HFFc6 (cell line): ENCODE measurements around the gene KIAA1217. TPM values are rescaled to one million over a fixed set of nuclear protein-coding genes. Genes with fewer than 3 reads are reported as not detected.
A peak's percentile ranks its signal among the peaks of the same experiment; 100 is the strongest.

Experiments
- DNase-seq: peaks from one replicate; pipeline ENCODE4 v3.0.0-alpha.2; 2018
- H3K27ac Mint-ChIP-seq: 2 replicates; pipeline ENCODE4 v1.8.0; 2020; ENCODE audit warnings: mild to moderate bottlenecking, mixed read lengths
- H3K27me3 Mint-ChIP-seq: 2 replicates; pipeline ENCODE4 v1.8.0; 2021; ENCODE audit warnings: mild to moderate bottlenecking, moderate library complexity, mixed read lengths; ENCODE audit not compliant: insufficient read depth
- H3K36me3 Mint-ChIP-seq: 2 replicates; pipeline ENCODE4 v1.8.0; 2021; ENCODE audit warnings: low read depth, mixed read lengths
- H3K4me1 Mint-ChIP-seq: 2 replicates; pipeline ENCODE4 v1.8.0; 2020; ENCODE audit warnings: low read depth, mixed read lengths
- H3K4me3 Mint-ChIP-seq: 2 replicates; pipeline ENCODE4 v1.8.0; 2020; ENCODE audit warnings: mild to moderate bottlenecking, moderate library complexity, mixed read lengths
- H3K9me3 Mint-ChIP-seq: 2 replicates; pipeline ENCODE4 v1.8.0; 2020; ENCODE audit warnings: mild to moderate bottlenecking, mixed read lengths
- total RNA-seq, 6 experiments: library from RNA; stranded (reverse); fragmentation: NEBNext Ultra II Directional; extraction: Animal tissue kit (Norgen Biotek cat#: 25700); gene quantifications; 2 replicates in 1 of 6; 3 replicates in 5 of 6; pipeline ENCODE4 v1.2.3, GENCODE V29; 2021
- TF ChIP-seq, protein P1 (sequence below): fragments of 200-600 bp; sonication (generic); IDR thresholded peaks from 2 replicates; pipeline ENCODE4 v1.5.0; 2021; ENCODE audit warnings: antibody characterized with exemption, mild to moderate bottlenecking

Gene KIAA1217
- total RNA-seq, 6 experiments from 2014 or later: 1.3 to 2.1 (median 2.0) TPM

- DNase-seq: no peak
- Mint-ChIP-seq H3K4me1 (no peaks in the 10 kb centered on the region), H3K27me3 (peaks cover 3% of the 10 kb centered on the region; the same call in 1 of the 2 replicates), H3K27ac (no peak overlapping the region), H3K36me3 (no peaks in the 10 kb centered on the region), H3K9me3 (no peaks in the 10 kb centered on the region), H3K4me3 (no peak overlapping the region)
- TF ChIP-seq, protein P1, sequence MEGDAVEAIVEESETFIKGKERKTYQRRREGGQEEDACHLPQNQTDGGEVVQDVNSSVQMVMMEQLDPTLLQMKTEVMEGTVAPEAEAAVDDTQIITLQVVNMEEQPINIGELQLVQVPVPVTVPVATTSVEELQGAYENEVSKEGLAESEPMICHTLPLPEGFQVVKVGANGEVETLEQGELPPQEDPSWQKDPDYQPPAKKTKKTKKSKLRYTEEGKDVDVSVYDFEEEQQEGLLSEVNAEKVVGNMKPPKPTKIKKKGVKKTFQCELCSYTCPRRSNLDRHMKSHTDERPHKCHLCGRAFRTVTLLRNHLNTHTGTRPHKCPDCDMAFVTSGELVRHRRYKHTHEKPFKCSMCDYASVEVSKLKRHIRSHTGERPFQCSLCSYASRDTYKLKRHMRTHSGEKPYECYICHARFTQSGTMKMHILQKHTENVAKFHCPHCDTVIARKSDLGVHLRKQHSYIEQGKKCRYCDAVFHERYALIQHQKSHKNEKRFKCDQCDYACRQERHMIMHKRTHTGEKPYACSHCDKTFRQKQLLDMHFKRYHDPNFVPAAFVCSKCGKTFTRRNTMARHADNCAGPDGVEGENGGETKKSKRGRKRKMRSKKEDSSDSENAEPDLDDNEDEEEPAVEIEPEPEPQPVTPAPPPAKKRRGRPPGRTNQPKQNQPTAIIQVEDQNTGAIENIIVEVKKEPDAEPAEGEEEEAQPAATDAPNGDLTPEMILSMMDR: no peak
Observed at GRCh38 chr10:24501056-24501711, 292.2 kb downstream of the KIAA1217 start.

GRCh38 chr10:24502006-24502405, 293.1 kb downstream of the KIAA1217 start:
- peaks cover 9% of the 10 kb centered on the region for H3K27me3 Mint-ChIP-seq
- no peaks in the 10 kb centered on the region for H3K4me1 Mint-ChIP-seq
- H3K4me3 Mint-ChIP-seq: no peak overlapping the region
- H3K27ac Mint-ChIP-seq: no peak overlapping the region
- no peak for DNase-seq
- H3K36me3 Mint-ChIP-seq: no peaks in the 10 kb centered on the region
- no peaks in the 10 kb centered on the region for H3K9me3 Mint-ChIP-seq
- TF ChIP-seq, protein P1: no peak

DNA sequence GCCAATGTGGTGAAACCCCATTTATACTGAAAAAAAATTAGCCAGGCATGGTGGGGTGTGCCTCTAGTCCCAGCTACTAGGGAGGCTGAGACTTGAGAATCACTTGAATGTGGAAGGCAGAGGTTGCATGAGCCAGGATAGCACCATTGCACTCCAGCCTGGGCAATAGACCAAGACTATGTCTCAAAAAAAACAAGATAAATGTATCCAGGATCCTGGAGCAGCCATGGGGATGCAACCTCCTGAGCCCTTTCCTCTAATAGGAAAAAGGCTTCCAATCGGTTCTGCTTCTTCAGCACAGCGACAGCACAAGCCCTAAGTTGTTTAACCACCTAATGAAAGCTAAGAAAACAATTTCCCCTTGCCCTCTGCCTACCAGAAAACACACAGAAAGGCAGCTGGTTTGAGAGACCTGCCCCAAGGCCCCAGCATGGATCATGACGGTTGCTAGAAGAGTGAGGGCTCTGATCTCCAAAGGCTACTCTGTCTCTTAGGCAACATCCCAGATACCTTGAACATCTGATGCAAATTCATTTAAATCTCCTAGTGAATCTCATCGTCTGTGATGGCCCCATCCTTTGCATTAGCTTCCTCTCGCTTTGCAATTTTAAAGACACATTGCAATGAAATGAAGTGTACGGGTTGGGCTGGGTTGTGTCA, 294.0 kb downstream of the KIAA1217 start:
- TF ChIP-seq, protein P1: no peak
- no peaks in the 10 kb centered on the region for H3K36me3 Mint-ChIP-seq
- H3K27me3 Mint-ChIP-seq: peaks cover 9% of the 10 kb centered on the region
- H3K9me3 Mint-ChIP-seq: no peaks in the 10 kb centered on the region
- H3K4me1 Mint-ChIP-seq: no peaks in the 10 kb centered on the region
- H3K4me3 Mint-ChIP-seq: no peak overlapping the region
- no peak overlapping the region for H3K27ac Mint-ChIP-seq
- DNase-seq: no peak

DNA sequence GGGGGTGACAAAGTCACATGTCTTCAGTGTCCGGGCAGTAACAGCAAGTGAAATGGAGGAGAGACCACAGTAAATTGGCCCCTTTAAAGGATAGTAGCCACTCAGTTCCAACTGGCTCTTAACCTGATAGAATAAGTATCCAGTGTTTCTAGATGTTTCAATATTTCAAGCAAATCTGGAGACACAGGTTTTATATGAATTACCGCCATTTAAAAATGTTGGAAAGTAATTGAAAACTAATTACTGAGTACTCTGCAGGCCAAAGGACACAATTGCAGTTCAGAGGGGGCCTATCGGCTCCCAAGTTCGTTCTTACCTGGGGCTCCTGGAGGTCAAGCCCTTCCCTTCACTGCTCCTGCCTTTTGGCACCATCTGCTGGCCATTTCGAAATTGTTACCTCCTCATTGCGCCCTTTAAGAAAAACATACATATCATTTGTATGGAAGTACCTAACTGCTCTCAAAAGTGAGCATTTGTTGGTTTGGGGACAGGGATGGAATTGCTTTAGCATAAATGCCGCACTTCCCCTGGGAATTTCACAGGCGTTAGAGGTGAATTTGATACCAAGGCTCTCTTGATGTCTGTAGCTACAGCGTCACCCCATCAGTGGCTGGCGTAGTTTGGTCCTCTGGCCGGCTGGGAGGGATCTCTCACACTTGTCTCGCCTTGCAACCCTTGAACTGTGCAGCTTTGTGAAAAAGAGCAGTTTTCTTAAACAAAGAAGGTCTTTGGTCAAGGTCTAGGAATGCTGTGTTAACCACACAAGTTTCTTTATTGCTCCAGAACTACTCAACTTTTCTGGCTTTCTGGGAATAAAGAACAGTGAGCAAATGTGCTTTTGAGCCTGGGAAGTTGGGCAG, 294.8 kb downstream of the KIAA1217 start:
- no peak overlapping the region for H3K4me3 Mint-ChIP-seq
- peaks cover 9% of the 10 kb centered on the region for H3K27me3 Mint-ChIP-seq
- TF ChIP-seq, protein P1: peak; percentile 87
- H3K4me1 Mint-ChIP-seq: no peaks in the 10 kb centered on the region
- peak; percentile 8 for DNase-seq
- no peak overlapping the region for H3K27ac Mint-ChIP-seq
- no peaks in the 10 kb centered on the region for H3K9me3 Mint-ChIP-seq
- H3K36me3 Mint-ChIP-seq: no peaks in the 10 kb centered on the region

GRCh38 chr10:24505759-24506158, 296.8 kb downstream of the KIAA1217 start:
- Mint-ChIP-seq H3K36me3 (no peaks in the 10 kb centered on the region), H3K4me3 (no peak overlapping the region), H3K27ac (no peak overlapping the region), H3K9me3 (no peaks in the 10 kb centered on the region), H3K4me1 (no peaks in the 10 kb centered on the region), H3K27me3 (peaks cover 7% of the 10 kb centered on the region)
- TF ChIP-seq, protein P1: no peak
- no peak for DNase-seq
